Prostate gland (tissue), 2 donors: ENCODE measurements around the gene PIGX. TPM values are rescaled to one million over a fixed set of nuclear protein-coding genes. Genes with fewer than 3 reads are reported as not detected.

Experiments used
- DNase-seq: peaks from one replicate; pipeline ENCODE4 v3.0.0-alpha.2; 2019; ENCODE audit warnings: low spot score
- H3K27ac ChIP-seq, 2 donors: fragments of 200-600 bp; sonication (generic); 2 replicates each; pipeline ENCODE4 v1.5.1; 2017 to 2019
- H3K27me3 ChIP-seq: fragments of 200-600 bp; sonication (generic); replicated peaks from 2 replicates; pipeline ENCODE4 v1.5.1; 2019; ENCODE audit not compliant: insufficient read depth
- H3K36me3 ChIP-seq, 2 donors: fragments of 200-600 bp; sonication (generic); 1 replicate in 1 of 2; 2 replicates in 1 of 2; pipeline versions ENCODE4 v1.5.1 to v1.8.1; 2017 to 2019
- H3K4me1 ChIP-seq: fragments of 200-600 bp; sonication (generic); replicated peaks from 2 replicates; pipeline ENCODE4 v1.5.1; 2019
- H3K4me3 ChIP-seq, 2 donors: fragments of 200-600 bp; sonication (generic); 2 replicates each; pipeline ENCODE4 v1.5.1; 2017 to 2019
- H3K9me3 ChIP-seq: fragments of 200-600 bp; sonication (generic); 2 replicates; pipeline ENCODE4 v1.5.1; 2017
- POLR2A ChIP-seq: fragments of 450-650 bp; IDR thresholded peaks from one replicate; pipeline ENCODE4 v1.6.1; 2016; ENCODE audit warnings: antibody characterized with exemption, mild to moderate bottlenecking
- POLR2AphosphoS5 ChIP-seq: sonication (generic); formaldehyde crosslinking; IDR thresholded peaks from one replicate; pipeline ENCODE4 v1.6.1; 2017; ENCODE audit warnings: antibody characterized with exemption
- WGBS: methylation state at CpG from one replicate; pipeline ENCODE4 v1.1.5; 2018; 5-methylcytosine and 5-hydroxymethylcytosine counted together
- intact Hi-C: fragments of 100-400 bp; cut with DNase I; formaldehyde crosslinking; loops from one replicate; pipeline ENCODE4 v1.14.2; 2022
- small RNA-seq, 2 donors: library from RNA; depleted of rRNA; stranded (forward); fragments of <200 nt; gene quantifications; one replicate each; pipeline ENCODE3, GENCODE V24; 2016
- total RNA-seq, 2 donors: library from RNA; depleted of rRNA; stranded (reverse); fragments of >200 nt; gene quantifications; one replicate each; pipeline ENCODE4 v1.1.0, GENCODE V29; 2016
- TF ChIP-seq, protein P1 (sequence below), 4 experiments: fragments of 200-600 bp in 2 of 4; fragments of 450-650 bp in 2 of 4; sonication (generic) in 2 of 4; IDR thresholded peaks; 1 replicate in 3 of 4; 2 replicates in 1 of 4; pipeline ENCODE4 v1.5.1; 2016 to 2019; ENCODE audit warnings: antibody characterized with exemption in 4 of 4, mild to moderate bottlenecking in 2 of 4, moderate library complexity in 2 of 4

The PIGX gene
- total RNA-seq, 2 donors from 2014 or later, result 32.6 to 60.4 TPM

DNA sequence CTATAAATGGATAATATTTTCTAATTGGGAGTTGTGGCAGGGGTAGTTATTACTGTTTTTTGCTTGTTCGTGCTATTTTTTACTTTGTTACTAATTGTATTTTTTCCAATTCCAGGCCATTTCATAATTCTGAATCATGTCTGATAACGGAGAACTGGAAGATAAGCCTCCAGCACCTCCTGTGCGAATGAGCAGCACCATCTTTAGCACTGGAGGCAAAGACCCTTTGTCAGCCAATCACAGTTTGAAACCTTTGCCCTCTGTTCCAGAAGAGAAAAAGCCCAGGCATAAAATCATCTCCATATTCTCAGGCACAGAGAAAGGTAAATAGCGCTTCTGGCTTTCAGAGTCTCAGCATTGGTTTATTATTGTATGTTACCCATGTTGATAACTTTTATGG is 70.3 kb downstream of the PIGX start:
- 93% methylated on average over 4 of the region's 4 CpGs for WGBS
- no peaks in the 10 kb centered on the region for H3K36me3 ChIP-seq
- TF ChIP-seq, protein P1, sequence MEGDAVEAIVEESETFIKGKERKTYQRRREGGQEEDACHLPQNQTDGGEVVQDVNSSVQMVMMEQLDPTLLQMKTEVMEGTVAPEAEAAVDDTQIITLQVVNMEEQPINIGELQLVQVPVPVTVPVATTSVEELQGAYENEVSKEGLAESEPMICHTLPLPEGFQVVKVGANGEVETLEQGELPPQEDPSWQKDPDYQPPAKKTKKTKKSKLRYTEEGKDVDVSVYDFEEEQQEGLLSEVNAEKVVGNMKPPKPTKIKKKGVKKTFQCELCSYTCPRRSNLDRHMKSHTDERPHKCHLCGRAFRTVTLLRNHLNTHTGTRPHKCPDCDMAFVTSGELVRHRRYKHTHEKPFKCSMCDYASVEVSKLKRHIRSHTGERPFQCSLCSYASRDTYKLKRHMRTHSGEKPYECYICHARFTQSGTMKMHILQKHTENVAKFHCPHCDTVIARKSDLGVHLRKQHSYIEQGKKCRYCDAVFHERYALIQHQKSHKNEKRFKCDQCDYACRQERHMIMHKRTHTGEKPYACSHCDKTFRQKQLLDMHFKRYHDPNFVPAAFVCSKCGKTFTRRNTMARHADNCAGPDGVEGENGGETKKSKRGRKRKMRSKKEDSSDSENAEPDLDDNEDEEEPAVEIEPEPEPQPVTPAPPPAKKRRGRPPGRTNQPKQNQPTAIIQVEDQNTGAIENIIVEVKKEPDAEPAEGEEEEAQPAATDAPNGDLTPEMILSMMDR (IDR thresholded peaks at IDR 0.05), result no peak
- TF ChIP-seq POLR2AphosphoS5 (no peak), POLR2A (no peak)
- intact Hi-C loops, result no loop called here
- H3K4me1 ChIP-seq, result no peaks in the 10 kb centered on the region
- no peaks in the 10 kb centered on the region for H3K9me3 ChIP-seq
- H3K27ac ChIP-seq, result no peak overlapping the region
- no peak for DNase-seq
- no peaks in the 10 kb centered on the region for H3K27me3 ChIP-seq
- H3K4me3 ChIP-seq, result no peak overlapping the region

Small RNAs within 50 kb of the gene (small RNA-seq; reads per million reads assigned to genes)
- gene RNU4-89P (0 reads per million in 2 donors), gene RNU6-42P (0 to 0.30 reads per million in 2 donors), gene RNU6-646P (0 reads per million in 2 donors)

Other genes starting within 250 kb of the PIGX start
- gene RNF168, start 208.6 kb upstream of the PIGX start, total RNA-seq, result 10 to 100 TPM; 17.1 to 30.6 TPM
- not detected for gene SMCO1, start 197.0 kb upstream of the PIGX start, total RNA-seq
- gene WDR53, start 143.8 kb upstream of the PIGX start, total RNA-seq, result 10 to 100 TPM in 1 of 2 donors, 1 to 10 TPM in 1; 8.4 to 17.3 TPM
- 1 to 10 TPM; 5.7 to 6.1 TPM for gene FBXO45, start 143.7 kb upstream of the PIGX start, total RNA-seq
- gene NRROS, start 72.7 kb upstream of the PIGX start, total RNA-seq, result 1 to 10 TPM; 2.0 to 5.5 TPM
- 1 to 10 TPM; 2.2 to 6.3 TPM for gene CEP19, start 127 bp upstream of the PIGX start, total RNA-seq
- gene PAK2, start 27.5 kb downstream of the PIGX start, total RNA-seq, result 10 to 100 TPM; 37.4 to 48.3 TPM
- gene SENP5, start 155.5 kb downstream of the PIGX start, total RNA-seq, result 10 to 100 TPM; 28.3 to 62.9 TPM
- 10 to 100 TPM; 35.4 to 38.2 TPM for gene NCBP2, start 230.2 kb downstream of the PIGX start, total RNA-seq